Spinal cord (tissue), 10 donors: ENCODE measurements around the gene CYP2W1. TPM values are rescaled to one million over a fixed set of nuclear protein-coding genes. Genes with fewer than 3 reads are reported as not detected.
"Not testable (repeated sequence)": the region's sequence is repeated elsewhere in the genome, so short reads cannot be mapped to it uniquely, and the experiment has no call there.

Experiments
- DNase-seq, 6 donors: peaks; one replicate each; pipeline versions ENCODE4 v3.0.0 to v3.0.0-alpha.2; 2013 to 2015; ENCODE audit warnings: low spot score in 6 of 6, low read depth in 4 of 6
- H3K27ac ChIP-seq: one replicate; pipeline ENCODE4 v1.5.1; 2013; ENCODE audit warnings: low read depth, low read length, control low read depth
- H3K27me3 ChIP-seq: one replicate; pipeline ENCODE4 v1.6.1; 2013; ENCODE audit warnings: low read length; ENCODE audit not compliant: control insufficient read depth, insufficient read depth
- H3K36me3 ChIP-seq: one replicate; pipeline ENCODE4 v1.6.1; 2013; ENCODE audit warnings: low read length; ENCODE audit not compliant: control insufficient read depth, insufficient read depth
- H3K4me1 ChIP-seq: one replicate; pipeline ENCODE4 v1.6.1; 2013; ENCODE audit warnings: low read length; ENCODE audit not compliant: control insufficient read depth, insufficient read depth
- H3K4me3 ChIP-seq: one replicate; pipeline ENCODE4 v1.5.1; 2013; ENCODE audit warnings: low read depth, low read length, control low read depth
- H3K9me3 ChIP-seq: one replicate; pipeline ENCODE4 v1.6.1; 2013; ENCODE audit warnings: low read length; ENCODE audit not compliant: control insufficient read depth, insufficient read depth
- WGBS: methylation state at CpG from one replicate; pipeline ENCODE4 v1.1.5; 2013; ENCODE audit warnings: missing lambda C conversion rate; ENCODE audit not compliant: insufficient coverage; 5-methylcytosine and 5-hydroxymethylcytosine counted together
- polyA plus RNA-seq, 2 donors: library from polyadenylated mRNA; unstranded; fragments of 120-200 nt; gene quantifications; one replicate each; pipeline ENCODE4 v1.2.1, GENCODE V29; 2013; ENCODE audit not compliant: insufficient read length in 2 of 2
- small RNA-seq: library from RNA; depleted of rRNA; stranded (forward); fragments of <200 nt; gene quantifications from one replicate; pipeline ENCODE3, GENCODE V24; 2014; ENCODE audit warnings: low replicate concordance
- total RNA-seq, 2 donors: library from RNA; depleted of rRNA in 1 of 2; stranded (reverse); fragments of 120-200 nt in 1 of 2; fragments of >200 nt in 1 of 2; gene quantifications; one replicate each; pipeline versions ENCODE4 v1.2.3 to v1.2.4, GENCODE V29; 2013 to 2014
- donor health status: healthy.

The CYP2W1 gene
- total and polyA plus RNA-seq, 4 donors: 0.44 to 1.8 (median 1.1) TPM

- no peak for DNase-seq
- 93% methylated on average over 15 of the region's 20 CpGs for WGBS
These were observed 50.7 kb downstream of the CYP2W1 start for GRCh38 chr7:1033546-1034145.

GRCh38 chr7:1034769-1035168 is 51.8 kb downstream of the CYP2W1 start:
- not testable (repeated sequence) for H3K4me3 ChIP-seq, H3K27me3 ChIP-seq, H3K4me1 ChIP-seq, H3K27ac ChIP-seq, DNase-seq, H3K9me3 ChIP-seq
- WGBS: 100% methylated on average over 1 of the region's 1 CpG
- H3K36me3 ChIP-seq: peaks cover 14% of the 10 kb centered on the region

More at GRCh38 chr7:1033546-1034145, 50.7 kb downstream of the CYP2W1 start:
- Histone ChIP-seq H3K27ac (no peak overlapping the region), H3K4me1 (peaks cover 14% of the 10 kb centered on the region), H3K27me3 (no peaks in the 10 kb centered on the region), H3K9me3 (peaks cover 1% of the 10 kb centered on the region), H3K4me3 (no peak overlapping the region), H3K36me3 (peaks cover 20% of the 10 kb centered on the region)

- not testable (repeated sequence) for H3K27me3 ChIP-seq, H3K36me3 ChIP-seq, H3K4me1 ChIP-seq, H3K27ac ChIP-seq, H3K9me3 ChIP-seq, H3K4me3 ChIP-seq, DNase-seq
- 97% methylated on average over 24 of the region's 40 CpGs for WGBS
These were observed 53.4 kb downstream of the CYP2W1 start for GRCh38 chr7:1036164-1036928.

Small RNAs within 50 kb of the gene (small RNA-seq; reads per million reads assigned to genes)
- gene MIR339: 37.7 reads per million, percentile 97 among the genes with 10 or more reads in this experiment

Other genes starting within 250 kb of the CYP2W1 start
- gene SUN1, start 150.7 kb upstream of the CYP2W1 start, total RNA-seq: 100 to 1,000 TPM; 166 to 185 TPM
- 100 to 1,000 TPM; 114 to 175 TPM for gene SUN1, start 150.7 kb upstream of the CYP2W1 start, polyA plus RNA-seq
- gene GET4, start 106.6 kb upstream of the CYP2W1 start, total RNA-seq: 10 to 100 TPM; 17.7 to 23.1 TPM
- 10 to 100 TPM; 43.3 to 54.3 TPM for gene GET4, start 106.6 kb upstream of the CYP2W1 start, polyA plus RNA-seq
- 10 to 100 TPM; 30.8 to 65.6 TPM for gene ADAP1, start 28.5 kb upstream of the CYP2W1 start, total RNA-seq
- gene ADAP1, start 28.5 kb upstream of the CYP2W1 start, polyA plus RNA-seq: 100 to 1,000 TPM in 1 of 2 donors, 10 to 100 TPM in 1; 92.4 to 116 TPM
- gene COX19, start 7.6 kb upstream of the CYP2W1 start, total RNA-seq: 10 to 100 TPM; 11.7 to 15.3 TPM
- gene COX19, start 7.6 kb upstream of the CYP2W1 start, polyA plus RNA-seq: 10 to 100 TPM; 19.0 to 19.6 TPM
- gene GPR146, start 61.4 kb downstream of the CYP2W1 start, total RNA-seq: 1 to 10 TPM; 3.9 to 6.4 TPM
- gene GPR146, start 61.4 kb downstream of the CYP2W1 start, polyA plus RNA-seq: 1 to 10 TPM; 3.2 to 4.0 TPM
- gene GPER1, start 104.9 kb downstream of the CYP2W1 start, total RNA-seq: 10 to 100 TPM in 1 of 2 donors, 1 to 10 TPM in 1; 3.3 to 12.2 TPM
- 10 to 100 TPM in 1 of 2 donors, 1 to 10 TPM in 1; 9.9 to 10.2 TPM for gene GPER1, start 104.9 kb downstream of the CYP2W1 start, polyA plus RNA-seq
- gene ZFAND2A, start 177.0 kb downstream of the CYP2W1 start, total RNA-seq: 10 to 100 TPM; 29.8 to 29.9 TPM
- gene ZFAND2A, start 177.0 kb downstream of the CYP2W1 start, polyA plus RNA-seq: 10 to 100 TPM; 57.3 to 58.0 TPM
- gene UNCX, start 249.7 kb downstream of the CYP2W1 start, total RNA-seq: 1 to 10 TPM in 1 of 2 donors, under 1 TPM in 1; 0.69 to 1.8 TPM
- 1 to 10 TPM; 3.7 to 3.9 TPM for gene UNCX, start 249.7 kb downstream of the CYP2W1 start, polyA plus RNA-seq